ENCODE results near the gene TBC1D24.
A peak's percentile ranks its signal among the peaks of the same experiment; 100 is the strongest.
"Not testable (repeated sequence)": the region's sequence is repeated elsewhere in the genome, so short reads cannot be mapped to it uniquely, and the experiment has no call there.

Gene TBC1D24

GRCh38 chr16:2533912-2534311, 59.0 kb downstream of the TBC1D24 start:
- DNase-seq = no peak

DNA sequence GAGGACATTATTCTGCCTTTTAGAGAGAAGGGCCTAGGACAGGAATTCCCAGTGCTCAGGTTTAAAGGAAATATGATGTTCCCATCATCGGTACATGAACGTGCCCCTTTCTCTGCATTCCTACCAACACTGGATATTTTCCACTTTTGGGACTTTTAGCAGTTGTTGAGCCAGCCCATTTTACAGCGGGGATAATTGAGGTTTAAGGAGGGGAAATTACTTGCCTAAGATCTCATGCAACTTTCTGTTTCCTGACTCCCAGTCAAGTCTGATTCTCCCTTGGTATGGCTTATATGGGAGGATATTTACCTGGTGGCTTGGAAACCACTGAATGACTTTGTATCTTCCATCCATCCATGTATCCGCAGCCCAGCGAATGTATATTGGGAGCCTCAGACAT, 59.4 kb downstream of the TBC1D24 start:
- not testable (repeated sequence) for DNase-seq

GRCh38 chr16:2535625-2536013, 60.7 kb downstream of the TBC1D24 start:
- no peak for DNase-seq

DNA sequence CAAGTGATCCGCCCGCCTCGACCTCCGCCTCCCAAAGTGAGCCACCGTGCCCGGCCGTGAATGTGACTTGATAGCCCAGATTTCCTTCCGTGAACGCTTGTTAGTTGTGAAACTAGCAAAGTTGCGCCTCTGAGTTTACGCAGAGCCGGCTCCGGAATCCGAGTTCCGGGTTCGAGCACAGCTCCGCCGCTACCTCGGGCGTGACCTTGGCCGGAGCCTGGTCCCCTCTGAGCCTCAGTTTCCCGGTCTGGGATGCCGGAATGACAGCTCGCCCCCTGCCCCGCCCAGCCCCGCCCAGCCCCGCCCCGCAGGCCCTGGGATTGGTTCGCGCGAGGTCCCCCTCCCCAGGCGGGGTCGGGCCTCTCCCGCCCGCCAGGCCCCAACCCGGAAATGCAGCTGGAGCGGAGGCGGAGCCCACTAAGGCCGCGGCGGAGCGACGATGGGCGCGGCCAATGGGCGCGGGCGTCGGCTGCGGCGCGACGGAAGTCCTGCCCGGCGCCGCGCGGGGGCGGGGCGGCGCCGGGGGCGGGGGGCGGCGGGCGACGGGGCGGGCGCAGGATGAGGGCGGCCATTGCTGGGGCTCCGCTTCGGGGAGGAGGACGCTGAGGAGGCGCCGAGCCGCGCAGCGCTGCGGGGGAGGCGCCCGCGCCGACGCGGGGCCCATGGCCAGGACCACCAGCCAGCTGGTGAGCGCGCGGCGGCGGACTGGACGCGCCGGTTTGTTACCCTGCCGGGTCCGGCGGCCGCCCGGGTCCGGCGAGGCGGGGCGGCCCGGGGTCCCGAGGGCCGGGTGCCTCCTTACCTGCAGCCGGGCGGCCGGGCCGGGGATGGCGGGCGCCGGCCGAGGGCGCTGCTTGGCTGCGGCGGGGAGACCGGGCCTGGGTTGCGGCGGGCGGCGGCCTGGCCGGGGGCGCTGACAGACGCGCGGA, 62.8 kb downstream of the TBC1D24 start, which contains the start of gene PDPK1:
PDPK1 (plus strand) TSS at position 571 of the 929 bp plus-strand sequence; CDS start at position 663, 92 bp downstream.
- DNase-seq = peak; percentile 77 to 93 (median 81)

DNA sequence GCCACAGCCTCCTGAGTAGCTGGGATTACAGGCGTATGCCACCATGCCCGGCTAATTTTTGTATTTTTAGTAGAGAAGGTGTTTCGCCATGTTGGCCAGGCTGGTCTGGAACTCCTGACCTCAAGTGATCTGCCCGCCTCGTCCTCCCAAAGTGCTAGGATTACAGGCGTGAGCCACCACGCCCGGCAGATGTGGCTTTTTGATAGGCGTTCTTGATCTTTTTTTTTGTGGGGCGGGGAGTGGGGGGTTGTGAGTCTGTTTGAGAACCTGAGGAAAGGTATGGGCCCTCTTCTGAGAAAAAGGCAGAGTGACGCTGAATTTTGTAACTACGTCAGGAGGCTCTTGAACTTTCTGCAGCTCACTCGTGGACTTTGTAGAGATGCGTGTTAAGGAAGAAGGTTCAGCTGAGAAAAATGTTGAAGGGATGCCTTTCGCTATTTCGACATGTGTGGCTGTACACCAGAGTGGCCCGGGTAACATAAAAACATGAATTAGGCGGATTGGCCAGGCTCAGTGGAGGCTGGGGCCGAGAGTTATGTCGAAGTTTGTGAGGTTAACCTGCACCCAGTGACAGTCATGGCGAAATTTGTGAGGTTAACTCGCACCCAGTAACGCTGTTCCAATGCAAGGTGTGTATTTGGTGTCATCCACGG, 64.4 kb downstream of the TBC1D24 start:
- not testable (repeated sequence) for DNase-seq

GRCh38 chr16:2539845-2540458, 65.0 kb downstream of the TBC1D24 start:
- DNase-seq = peak in 1 of 4 experiments; percentile 23

- DNase-seq = not testable (repeated sequence)
Measured at GRCh38 chr16:2540912-2541311, 66.0 kb downstream of the TBC1D24 start.

DNA sequence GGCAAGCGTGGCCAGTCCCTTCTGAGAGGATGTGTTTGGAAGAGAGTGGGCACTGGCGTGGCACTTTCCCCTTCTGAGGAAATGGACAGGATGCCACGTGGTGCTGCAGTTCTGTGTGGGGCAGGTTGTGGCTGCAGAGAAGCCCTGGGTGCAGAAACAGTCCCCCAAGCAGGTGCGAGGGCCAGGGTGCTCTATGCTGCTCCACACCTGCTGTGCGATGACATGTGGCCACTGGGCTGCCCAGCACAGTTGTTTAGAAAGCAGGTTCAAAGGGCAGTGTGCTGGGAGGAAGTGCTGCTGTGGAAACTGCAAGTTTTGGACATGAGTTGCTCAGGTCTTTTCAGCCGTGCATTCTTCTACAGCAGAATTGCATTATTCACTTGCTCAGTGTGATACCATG, 66.5 kb downstream of the TBC1D24 start:
- DNase-seq = not testable (repeated sequence)

DNA sequence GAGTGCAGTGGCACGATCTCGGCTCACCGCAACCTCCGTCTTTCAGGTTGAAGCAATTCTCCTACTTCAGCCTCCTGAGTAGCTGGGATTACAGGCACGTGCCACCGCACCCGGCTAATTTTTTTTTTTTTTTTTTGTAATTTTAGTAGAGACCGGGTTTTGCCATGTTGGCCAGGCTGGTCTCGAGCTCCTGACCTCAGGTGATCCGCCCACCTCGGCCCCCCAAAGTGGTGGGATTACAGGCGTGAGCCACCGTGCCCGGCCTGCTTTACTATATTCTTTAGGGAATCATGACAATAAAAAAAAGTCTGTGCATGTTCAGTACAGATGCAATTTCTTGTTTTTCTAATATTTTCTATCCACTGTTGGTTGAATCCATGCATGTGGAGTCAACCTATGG, 68.8 kb downstream of the TBC1D24 start:
- not testable (repeated sequence) for DNase-seq

GRCh38 chr16:2550283-2550878, 75.5 kb downstream of the TBC1D24 start:
- not testable (repeated sequence) for DNase-seq

DNA sequence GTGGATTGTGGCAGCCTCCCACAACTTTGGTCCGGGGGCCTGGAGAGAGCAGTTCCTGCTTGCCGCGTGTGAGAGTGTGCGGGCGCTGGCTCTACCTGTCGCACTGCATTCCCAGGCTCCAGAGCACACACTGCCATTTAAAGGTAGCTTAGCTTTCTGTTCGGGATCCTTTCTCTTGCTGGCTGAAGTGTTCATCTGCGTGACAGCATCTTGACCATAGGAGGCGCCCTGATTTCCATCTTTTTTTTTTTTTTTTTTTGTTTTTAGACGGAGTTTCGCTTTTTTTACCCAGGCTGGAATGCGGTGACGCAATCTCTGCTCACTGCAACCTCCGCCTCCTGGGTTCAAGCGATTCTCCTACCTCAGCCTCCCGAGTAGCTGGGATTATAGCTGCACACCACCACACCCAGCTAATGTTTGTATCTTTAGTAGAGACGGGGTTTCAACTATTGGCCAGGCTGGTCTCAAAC, 76.5 kb downstream of the TBC1D24 start:
- not testable (repeated sequence) for DNase-seq

GRCh38 chr16:2554709-2555425, 79.9 kb downstream of the TBC1D24 start:
- not testable (repeated sequence) for DNase-seq
